ENCODE data around the gene TRAF3IP3.
A peak's percentile ranks its signal among the peaks of the same experiment; 100 is the strongest.

TRAF3IP3 gene

GRCh38 chr1:209802117-209802779 lies 46.4 kb downstream of the TRAF3IP3 start:
- no peak for DNase-seq

- DNase-seq: no peak
These were observed 46.9 kb downstream of the TRAF3IP3 start for GRCh38 chr1:209802780-209803152.

GRCh38 chr1:209803568-209803967 lies 47.7 kb downstream of the TRAF3IP3 start:
- DNase-seq: no peak

GRCh38 chr1:209805341-209805781 lies 49.5 kb downstream of the TRAF3IP3 start:
- no peak for DNase-seq

GRCh38 chr1:209805875-209806760 lies 50.3 kb downstream of the TRAF3IP3 start, which contains the start of gene IRF6:
TSS of gene IRF6 (minus strand) at chr1:209806142. CDS start at chr1:209801413, 4,729 bp downstream.
- DNase-seq: no peak

- DNase-seq: no peak
These were observed 51.7 kb downstream of the TRAF3IP3 start for GRCh38 chr1:209807509-209807908.

- no peak for DNase-seq
These were observed 52.3 kb downstream of the TRAF3IP3 start for GRCh38 chr1:209808059-209808581.

GRCh38 chr1:209809611-209810010 lies 53.8 kb downstream of the TRAF3IP3 start:
- DNase-seq: no peak

GRCh38 chr1:209810783-209811182 lies 54.9 kb downstream of the TRAF3IP3 start:
- no peak for DNase-seq

GRCh38 chr1:209813902-209814301 lies 58.0 kb downstream of the TRAF3IP3 start:
- no peak for DNase-seq

GRCh38 chr1:209815490-209815889 lies 59.6 kb downstream of the TRAF3IP3 start:
- no peak for DNase-seq

GRCh38 chr1:209815931-209816341 lies 60.1 kb downstream of the TRAF3IP3 start:
- DNase-seq: no peak

GRCh38 chr1:209816923-209817322 lies 61.1 kb downstream of the TRAF3IP3 start:
- no peak for DNase-seq

GRCh38 chr1:209817691-209818090 lies 61.8 kb downstream of the TRAF3IP3 start:
- no peak for DNase-seq

- DNase-seq: no peak
These were observed 63.2 kb downstream of the TRAF3IP3 start for GRCh38 chr1:209819058-209819457.

GRCh38 chr1:209820986-209821385 lies 65.1 kb downstream of the TRAF3IP3 start:
- no peak for DNase-seq

- no peak for DNase-seq
These were observed 66.9 kb downstream of the TRAF3IP3 start for GRCh38 chr1:209822706-209823105.

- DNase-seq: no peak
These were observed 67.5 kb downstream of the TRAF3IP3 start for GRCh38 chr1:209823143-209824041.

GRCh38 chr1:209825591-209826434 lies 70.0 kb downstream of the TRAF3IP3 start:
- no peak for DNase-seq

GRCh38 chr1:209827384-209828262 lies 71.8 kb downstream of the TRAF3IP3 start, which contains the start of gene UTP25:
TSS of gene UTP25 (plus strand) at chr1:209827972. CDS start at chr1:209828064, 92 bp downstream.
- DNase-seq: peak; percentile 91

GRCh38 chr1:209829716-209830115 lies 73.9 kb downstream of the TRAF3IP3 start:
- DNase-seq: no peak
